Dendritic cell treated with granulocyte-macrophage colony-stimulating factor and Interleukin-4, amounts not matched to agents 40 ng/mL and 50 ng/mL, for 4 days (primary cell): Measurements from ENCODE around the gene SHB.

Experiments used
- H3K27ac Mint-ChIP-seq: one replicate; pipeline ENCODE4 v1.8.0; 2022; ENCODE audit warnings: mild to moderate bottlenecking, mixed read lengths
- H3K27me3 Mint-ChIP-seq: one replicate; pipeline ENCODE4 v1.8.0; 2022; ENCODE audit warnings: mild to moderate bottlenecking, mixed read lengths
- H3K36me3 Mint-ChIP-seq: one replicate; pipeline ENCODE4 v1.8.0; 2022; ENCODE audit warnings: low read depth, mixed read lengths
- H3K4me1 Mint-ChIP-seq: one replicate; pipeline ENCODE4 v1.8.0; 2022; ENCODE audit warnings: low read depth, mixed read lengths
- H3K4me3 Mint-ChIP-seq: one replicate; pipeline ENCODE4 v1.8.0; 2022; ENCODE audit warnings: mild to moderate bottlenecking, moderate library complexity, mixed read lengths
- H3K9me3 Mint-ChIP-seq: one replicate; pipeline ENCODE4 v1.8.0; 2022; ENCODE audit warnings: mixed read lengths
- intact Hi-C: fragments of 100-400 bp; cut with micrococcal nuclease; formaldehyde crosslinking; loops from one replicate; pipeline ENCODE4 v1.15.0; 2022

Gene SHB

DNA sequence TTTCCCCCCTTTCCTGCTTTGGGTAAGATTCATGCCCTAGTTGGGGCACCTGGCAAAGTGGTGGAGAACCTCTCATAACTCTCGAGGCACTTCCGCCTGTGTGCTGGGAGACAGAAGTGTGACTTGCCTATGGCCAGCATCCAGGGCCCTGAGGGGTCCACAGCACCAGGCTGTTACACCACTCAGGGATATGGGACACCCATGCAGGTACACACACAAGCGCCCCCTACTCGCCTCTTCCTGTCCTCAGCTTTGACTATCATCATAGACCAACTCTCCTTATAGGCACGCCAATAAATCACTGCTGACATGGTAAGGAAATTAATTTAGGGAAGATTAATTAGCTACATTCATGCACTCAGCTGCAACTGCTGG lies 45.4 kb downstream of the SHB start:
- H3K4me3 Mint-ChIP-seq, result no peak overlapping the region
- H3K27me3 Mint-ChIP-seq, result no peaks in the 10 kb centered on the region
- H3K4me1 Mint-ChIP-seq, result peaks cover 60% of the 10 kb centered on the region
- H3K27ac Mint-ChIP-seq, result no peak overlapping the region
- peaks cover 15% of the 10 kb centered on the region for H3K36me3 Mint-ChIP-seq
- intact Hi-C loops, result no loop called here
- H3K9me3 Mint-ChIP-seq, result no peaks in the 10 kb centered on the region

DNA sequence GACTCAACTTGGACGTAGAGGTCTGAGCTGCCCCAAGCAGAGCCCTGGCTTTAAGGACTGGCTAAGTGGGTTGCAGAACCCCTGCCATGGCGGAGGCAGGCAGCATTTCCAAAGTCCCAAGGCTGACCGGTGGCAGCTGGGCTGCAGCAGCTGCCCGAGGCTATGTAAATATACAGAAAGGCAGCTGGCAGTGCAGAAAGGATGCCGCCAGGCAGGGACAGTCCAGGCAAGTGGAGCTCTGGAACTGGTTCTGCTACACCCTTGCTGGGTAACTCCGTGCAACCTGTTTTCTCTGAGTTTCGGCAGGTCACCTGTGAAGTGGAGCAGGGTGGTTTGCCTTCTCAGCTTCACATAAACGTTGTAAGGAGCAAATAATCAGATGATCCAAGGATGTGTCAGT lies 46.0 kb downstream of the SHB start:
- H3K27ac Mint-ChIP-seq, result no peak overlapping the region
- intact Hi-C loops, result no loop called here
- H3K4me1 Mint-ChIP-seq, result peaks cover 58% of the 10 kb centered on the region
- no peaks in the 10 kb centered on the region for H3K27me3 Mint-ChIP-seq
- peaks cover 15% of the 10 kb centered on the region for H3K36me3 Mint-ChIP-seq
- no peaks in the 10 kb centered on the region for H3K9me3 Mint-ChIP-seq
- H3K4me3 Mint-ChIP-seq, result no peak overlapping the region

DNA sequence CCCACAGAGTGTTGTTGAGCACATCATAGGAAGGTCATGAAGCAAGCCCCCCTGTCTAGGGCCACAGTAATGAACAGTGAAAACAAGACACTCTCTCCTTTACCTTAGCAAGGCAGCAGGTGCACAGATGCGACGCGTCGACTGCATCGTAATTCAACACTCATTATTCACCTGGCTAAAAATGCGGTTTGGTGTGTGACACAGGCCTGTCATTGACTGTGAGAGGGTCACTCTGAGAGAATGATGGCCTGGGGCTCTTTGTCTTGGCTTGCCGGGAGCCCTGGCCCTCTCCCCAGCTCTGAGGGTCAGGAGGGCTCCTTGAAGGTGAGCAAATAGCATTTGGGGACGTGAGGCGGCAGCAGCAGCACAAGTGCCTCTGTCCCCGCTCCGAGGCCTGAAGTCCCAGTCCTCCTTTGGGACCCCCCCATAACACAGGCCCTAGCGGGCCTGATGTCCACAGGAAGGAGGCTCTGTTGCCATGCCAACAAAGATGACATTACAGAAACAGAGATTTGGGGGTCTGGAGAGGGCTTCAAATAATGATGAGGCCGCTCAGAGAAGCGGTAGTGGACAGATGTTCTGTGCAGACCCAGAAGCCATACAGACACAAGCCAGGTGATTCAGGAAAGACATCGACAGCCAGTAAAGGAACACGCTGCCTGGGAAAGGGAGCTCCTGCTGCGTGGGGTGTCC lies 46.7 kb downstream of the SHB start:
- H3K36me3 Mint-ChIP-seq, result peaks cover 15% of the 10 kb centered on the region
- intact Hi-C loops, result no loop called here
- no peak overlapping the region for H3K27ac Mint-ChIP-seq
- H3K4me3 Mint-ChIP-seq, result no peak overlapping the region
- peaks cover 62% of the 10 kb centered on the region for H3K4me1 Mint-ChIP-seq
- H3K9me3 Mint-ChIP-seq, result no peaks in the 10 kb centered on the region
- no peaks in the 10 kb centered on the region for H3K27me3 Mint-ChIP-seq

DNA sequence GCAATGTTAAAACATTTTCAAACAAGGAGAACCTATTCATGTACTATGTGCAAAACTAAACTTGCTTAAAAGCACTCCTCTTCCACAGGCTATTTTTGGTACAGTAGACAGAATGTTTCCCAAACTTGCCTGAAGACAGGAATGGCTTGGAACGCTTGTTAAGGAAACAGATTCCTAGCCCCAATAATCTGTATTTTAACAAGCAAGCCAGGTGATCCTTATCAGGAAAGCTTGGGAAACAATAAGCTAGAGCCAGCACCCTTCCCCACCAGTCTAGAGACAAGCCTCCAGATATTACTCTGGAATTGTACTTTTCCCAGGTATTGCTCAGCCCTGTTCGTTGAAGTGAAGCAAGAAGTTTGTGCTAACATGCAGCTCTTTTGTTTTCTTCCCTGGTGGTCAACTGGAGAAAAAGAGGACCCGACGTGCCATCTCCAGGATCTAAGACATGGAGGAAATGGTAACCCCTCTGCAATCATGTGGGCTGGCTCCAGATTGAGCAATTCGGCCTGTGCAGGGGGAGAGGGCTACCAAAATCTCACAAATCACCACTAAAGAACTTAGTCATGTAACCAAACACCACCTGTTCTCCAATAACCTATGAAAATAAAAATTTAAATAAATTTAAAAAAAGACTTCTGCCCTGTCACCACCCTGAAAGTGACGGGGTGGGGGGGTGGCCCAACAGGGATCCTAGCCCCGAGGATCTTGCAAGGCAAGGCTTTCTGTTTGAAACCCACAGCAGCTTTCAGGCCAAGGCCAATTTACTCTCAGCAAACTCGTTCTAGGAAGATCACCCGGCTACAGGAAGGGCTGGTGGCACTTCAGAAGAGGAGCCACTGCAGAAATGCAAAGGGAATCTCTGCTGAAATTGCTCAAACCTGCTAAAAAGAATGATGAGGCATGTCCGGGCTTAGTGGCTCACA lies 48.6 kb downstream of the SHB start:
- intact Hi-C loops, result no loop called here
- Mint-ChIP-seq H3K4me3 (no peak overlapping the region), H3K27me3 (no peaks in the 10 kb centered on the region), H3K9me3 (no peaks in the 10 kb centered on the region), H3K27ac (peak overlapping the region; percentile 52), H3K36me3 (peaks cover 23% of the 10 kb centered on the region), H3K4me1 (peaks cover 62% of the 10 kb centered on the region)

DNA sequence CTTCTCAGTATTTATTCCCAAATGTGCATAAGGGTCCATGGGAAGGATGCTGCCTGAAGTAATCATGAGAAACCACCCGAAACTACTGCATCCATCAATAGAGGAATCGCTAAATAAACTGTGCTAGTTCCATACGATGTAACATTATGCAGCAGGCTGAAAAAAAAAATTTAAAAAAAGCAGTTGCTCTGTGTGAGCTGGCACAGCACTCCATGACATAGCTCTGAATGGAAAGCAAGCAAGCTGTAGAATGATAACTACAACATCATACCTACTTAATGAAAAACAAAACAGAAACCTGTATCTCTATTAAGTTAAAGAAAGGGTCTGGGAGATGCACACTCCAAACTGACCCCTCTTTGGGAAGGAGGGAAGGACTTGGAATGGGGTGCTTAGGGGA lies 49.3 kb downstream of the SHB start:
- peaks cover 30% of the 10 kb centered on the region for H3K36me3 Mint-ChIP-seq
- H3K4me1 Mint-ChIP-seq, result peaks cover 67% of the 10 kb centered on the region
- intact Hi-C loops, result no loop called here

DNA sequence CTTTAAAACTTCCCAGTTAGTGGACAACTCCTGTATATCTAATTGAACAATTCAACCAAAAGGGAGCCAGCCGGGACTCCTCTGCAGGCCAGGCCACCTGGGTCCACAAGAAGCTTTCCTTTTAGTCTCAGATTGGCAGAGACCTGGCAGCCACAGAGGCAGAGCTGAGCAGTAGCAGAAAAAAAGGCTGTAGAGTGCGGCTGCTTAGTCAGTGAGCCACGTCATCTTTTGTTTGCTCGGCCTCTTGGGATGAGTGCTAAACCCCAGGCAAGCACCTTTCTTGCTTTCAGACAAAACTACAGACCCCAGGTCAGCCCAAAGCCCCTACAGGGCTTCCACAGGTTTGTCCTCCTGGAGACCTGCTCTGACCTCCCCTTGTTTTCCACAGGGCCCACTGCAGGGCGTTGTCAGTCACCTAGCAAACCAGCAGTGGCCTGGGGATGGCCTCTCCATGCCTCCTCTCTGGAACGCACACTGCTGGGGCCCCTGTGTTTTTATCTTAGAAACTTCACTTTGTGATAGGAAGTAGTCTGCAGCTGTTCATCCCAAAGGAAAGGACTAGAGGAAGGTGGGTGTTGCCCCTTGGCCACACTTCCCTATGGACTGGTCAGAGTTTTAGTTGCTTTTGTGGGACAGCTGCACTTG lies 49.9 kb downstream of the SHB start:
- no peaks in the 10 kb centered on the region for H3K27me3 Mint-ChIP-seq
- H3K9me3 Mint-ChIP-seq, result no peaks in the 10 kb centered on the region
- intact Hi-C loops, result no loop called here
- no peak overlapping the region for H3K4me3 Mint-ChIP-seq
- peaks cover 36% of the 10 kb centered on the region for H3K36me3 Mint-ChIP-seq
- H3K27ac Mint-ChIP-seq, result peak overlapping the region; percentile 42
- peaks cover 65% of the 10 kb centered on the region for H3K4me1 Mint-ChIP-seq

More for the DNA sequence above, 49.3 kb downstream of the SHB start:
- Mint-ChIP-seq H3K9me3 (no peaks in the 10 kb centered on the region), H3K27ac (peak overlapping the region; percentile 52), H3K27me3 (no peaks in the 10 kb centered on the region), H3K4me3 (no peak overlapping the region)

DNA sequence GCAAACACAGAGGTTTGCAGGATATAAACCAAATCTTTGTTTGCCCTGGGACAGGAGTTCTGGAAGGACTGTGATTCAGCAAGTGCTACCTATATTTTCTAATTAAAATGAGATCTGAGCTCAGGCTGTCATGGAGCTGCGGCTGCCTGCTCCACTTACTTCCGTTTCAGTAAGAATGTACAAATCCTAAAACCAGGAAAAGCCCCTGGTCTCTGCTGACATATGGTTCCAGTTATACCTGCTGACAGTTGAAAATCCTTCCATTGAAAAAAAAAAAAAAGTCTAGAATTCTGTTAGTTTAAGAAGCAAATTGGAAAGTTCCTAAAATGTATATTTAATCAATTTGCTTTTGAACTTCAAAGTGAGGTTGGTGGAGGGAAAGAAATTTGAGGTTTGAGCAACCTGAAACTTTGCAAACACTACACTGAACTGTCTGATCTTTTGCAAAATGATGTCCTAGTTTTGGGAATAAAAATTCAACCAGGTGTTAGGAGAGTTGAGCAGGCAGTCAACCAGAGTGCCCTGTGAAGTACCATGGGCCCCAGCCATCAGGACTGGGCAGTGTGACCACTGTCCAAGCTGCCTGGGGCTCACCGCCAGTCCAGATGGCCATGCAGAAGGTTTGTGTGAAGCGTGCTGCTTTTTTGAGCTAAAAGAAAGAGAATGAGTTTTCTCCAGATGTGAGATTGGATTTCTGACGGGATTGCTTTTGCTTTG lies 50.6 kb downstream of the SHB start:
- H3K27me3 Mint-ChIP-seq, result no peaks in the 10 kb centered on the region
- no peak overlapping the region for H3K4me3 Mint-ChIP-seq
- intact Hi-C loops, result no loop called here
- H3K4me1 Mint-ChIP-seq, result peaks cover 66% of the 10 kb centered on the region
- peaks cover 42% of the 10 kb centered on the region for H3K36me3 Mint-ChIP-seq
- peak overlapping the region; percentile 42 for H3K27ac Mint-ChIP-seq
- no peaks in the 10 kb centered on the region for H3K9me3 Mint-ChIP-seq

DNA sequence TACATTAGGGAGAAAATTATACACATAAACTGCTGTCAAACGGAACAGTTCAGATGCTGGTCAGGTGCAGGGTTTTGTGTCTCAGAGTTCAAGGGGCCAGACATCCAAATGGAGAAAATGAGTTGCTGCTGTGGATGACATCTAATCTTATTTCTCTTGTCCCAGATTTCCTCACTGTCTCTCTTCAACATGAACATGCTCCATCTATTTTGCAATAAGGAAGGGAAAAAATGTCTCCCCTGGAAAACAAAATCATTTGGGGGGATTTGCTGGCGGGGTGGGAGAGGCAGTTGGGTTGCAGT lies 51.2 kb downstream of the SHB start:
- Mint-ChIP-seq H3K4me1 (peaks cover 66% of the 10 kb centered on the region), H3K9me3 (no peaks in the 10 kb centered on the region), H3K27ac (no peak overlapping the region), H3K36me3 (peaks cover 40% of the 10 kb centered on the region), H3K4me3 (no peak overlapping the region), H3K27me3 (no peaks in the 10 kb centered on the region)
- intact Hi-C loops, result no loop called here

DNA sequence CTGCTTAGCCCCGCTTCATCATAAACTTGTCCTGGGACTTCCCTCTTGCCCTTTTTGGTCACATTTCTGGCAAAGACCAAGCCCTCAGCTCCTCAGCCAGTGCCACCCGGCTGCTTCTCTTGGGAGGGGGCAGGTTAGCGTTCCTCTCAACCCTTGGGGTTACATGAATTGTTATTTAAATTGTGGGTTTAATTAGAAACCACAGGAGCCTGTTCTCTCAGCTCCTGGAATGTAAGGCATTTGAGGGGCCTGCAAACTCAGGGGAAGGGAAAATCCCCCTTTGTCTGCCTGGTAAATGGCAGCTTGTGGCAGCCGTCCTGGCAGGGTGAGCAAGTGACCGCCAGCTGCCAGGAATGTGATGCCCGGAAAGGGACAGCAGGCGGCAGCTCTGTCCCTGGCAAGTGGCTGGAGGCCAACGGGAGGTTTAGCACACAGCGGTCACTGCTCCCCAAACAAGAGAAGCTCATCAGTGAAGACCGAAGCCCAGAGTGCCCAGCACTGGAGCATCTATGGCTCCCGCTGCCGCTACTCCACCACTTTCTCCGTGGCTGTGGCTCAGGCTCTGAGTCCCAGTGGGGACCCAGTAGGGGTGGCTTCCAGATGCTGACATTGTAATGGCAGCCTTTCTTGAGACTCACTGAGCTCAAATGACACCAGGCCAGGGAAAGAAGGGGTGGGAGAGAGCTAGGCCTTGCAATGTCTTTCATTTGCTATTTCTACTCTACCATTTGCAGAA lies 51.7 kb downstream of the SHB start:
- Mint-ChIP-seq H3K27me3 (no peaks in the 10 kb centered on the region), H3K27ac (peak overlapping the region; percentile 15)

DNA sequence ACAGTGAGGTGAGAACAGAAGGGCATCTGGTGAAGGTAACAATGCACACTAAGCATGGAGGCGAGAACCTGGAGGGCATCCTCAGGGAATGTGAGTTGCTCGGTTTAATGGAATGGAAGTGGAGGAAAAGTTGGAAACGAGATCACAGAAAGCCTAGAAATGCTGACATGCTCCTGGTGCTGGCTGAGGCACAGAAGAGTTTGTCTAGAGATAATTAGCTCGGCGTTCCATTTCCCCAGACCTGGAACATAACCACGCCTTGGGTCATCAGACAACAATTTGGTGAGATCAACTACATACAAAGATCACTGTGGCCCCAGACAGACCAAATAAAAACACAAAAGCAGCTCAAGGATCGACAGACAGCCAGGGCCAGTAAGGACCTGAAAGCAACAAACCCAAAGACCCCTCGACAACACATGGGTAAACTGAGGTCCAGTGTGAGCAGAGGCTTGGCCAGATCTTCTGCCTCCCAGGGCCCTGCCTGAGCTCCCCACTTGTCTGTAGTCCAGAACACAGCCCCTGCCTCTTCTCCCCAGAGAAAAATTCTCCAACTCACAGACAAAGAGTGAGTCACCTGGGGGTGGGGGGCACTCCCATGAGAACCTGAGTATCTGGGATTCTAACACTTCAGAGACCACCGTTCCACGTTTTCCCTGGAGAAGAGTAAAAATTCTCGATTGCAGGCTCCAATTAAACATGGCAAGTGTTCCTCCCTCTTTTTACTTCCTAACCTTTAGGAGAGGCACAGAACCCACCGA lies 52.5 kb downstream of the SHB start:
- Mint-ChIP-seq H3K9me3 (no peaks in the 10 kb centered on the region), H3K36me3 (peaks cover 40% of the 10 kb centered on the region), H3K27ac (peak overlapping the region; percentile 15), H3K27me3 (no peaks in the 10 kb centered on the region), H3K4me3 (no peak overlapping the region), H3K4me1 (peaks cover 70% of the 10 kb centered on the region)
- intact Hi-C loops, result no loop called here

More for the DNA sequence above, 51.7 kb downstream of the SHB start:
- no peaks in the 10 kb centered on the region for H3K9me3 Mint-ChIP-seq
- peaks cover 39% of the 10 kb centered on the region for H3K36me3 Mint-ChIP-seq
- H3K4me1 Mint-ChIP-seq, result peaks cover 66% of the 10 kb centered on the region
- no peak overlapping the region for H3K4me3 Mint-ChIP-seq
- intact Hi-C loops, result no loop called here

DNA sequence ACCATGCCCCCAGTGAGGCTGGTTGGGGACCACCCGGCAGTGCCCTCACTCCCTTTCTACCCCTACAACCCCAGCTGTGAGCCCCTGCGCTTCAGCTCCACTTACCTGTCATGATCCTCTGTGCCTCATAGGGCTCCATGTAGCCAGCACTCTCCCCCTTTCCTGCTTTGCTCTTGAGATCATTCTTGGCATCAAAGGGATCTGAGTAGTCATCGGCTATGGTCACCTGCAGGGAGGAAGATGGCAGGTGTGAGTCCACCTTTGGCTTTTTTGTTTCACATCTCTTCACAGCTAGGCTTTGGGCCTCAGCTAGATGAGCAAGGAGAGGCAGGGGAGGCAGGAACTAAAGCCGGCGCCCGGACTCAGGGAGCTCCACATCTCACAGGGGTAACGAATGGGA lies 53.1 kb downstream of the SHB start:
- Mint-ChIP-seq H3K27ac (no peak overlapping the region), H3K9me3 (no peaks in the 10 kb centered on the region), H3K27me3 (no peaks in the 10 kb centered on the region), H3K4me3 (no peak overlapping the region), H3K36me3 (peaks cover 40% of the 10 kb centered on the region), H3K4me1 (peaks cover 73% of the 10 kb centered on the region)
- intact Hi-C loops, result no loop called here

DNA sequence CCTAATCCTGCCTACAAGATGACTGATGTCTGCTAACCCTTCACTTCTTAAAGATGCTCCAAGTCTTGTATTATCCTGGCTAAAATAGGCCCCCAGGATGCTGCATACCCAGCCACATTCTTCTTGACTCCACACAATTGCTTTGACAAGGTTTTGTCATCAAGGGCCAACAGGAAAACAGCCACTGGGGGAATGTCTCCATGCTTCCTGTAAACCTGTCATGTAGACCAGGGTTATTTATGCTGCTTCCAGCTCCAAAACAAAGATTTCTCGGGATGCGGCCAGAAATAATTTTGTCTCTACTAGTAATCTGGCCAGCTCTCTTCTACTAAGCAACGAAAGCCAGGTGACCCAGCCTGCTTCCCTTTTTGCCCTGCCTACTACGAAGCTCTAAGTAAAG lies 53.8 kb downstream of the SHB start:
- H3K4me3 Mint-ChIP-seq, result no peak overlapping the region
- peaks cover 40% of the 10 kb centered on the region for H3K36me3 Mint-ChIP-seq
- H3K27me3 Mint-ChIP-seq, result no peaks in the 10 kb centered on the region
- H3K27ac Mint-ChIP-seq, result no peak overlapping the region
- H3K9me3 Mint-ChIP-seq, result no peaks in the 10 kb centered on the region
- intact Hi-C loops, result no loop called here
- H3K4me1 Mint-ChIP-seq, result peaks cover 73% of the 10 kb centered on the region
